Hematopoietic multipotent progenitor cell (in vitro differentiated cells): Measurements from ENCODE around the gene C1QL1. TPM values are rescaled to one million over a fixed set of nuclear protein-coding genes. Genes with fewer than 3 reads are reported as not detected.

Experiments
- DNase-seq, 3 donors: peaks; one replicate each; pipeline ENCODE4 v3.0.0-alpha.2; 2011 to 2015; ENCODE audit warnings: low read depth in 2 of 3, low spot score in 2 of 3
- total RNA-seq: library from RNA; depleted of rRNA; stranded (reverse); fragments of >200 nt; gene quantifications from one replicate; pipeline ENCODE4 v1.2.3, GENCODE V29; 2012

Gene C1QL1
- total RNA-seq, 1 donor, result not detected

DNA sequence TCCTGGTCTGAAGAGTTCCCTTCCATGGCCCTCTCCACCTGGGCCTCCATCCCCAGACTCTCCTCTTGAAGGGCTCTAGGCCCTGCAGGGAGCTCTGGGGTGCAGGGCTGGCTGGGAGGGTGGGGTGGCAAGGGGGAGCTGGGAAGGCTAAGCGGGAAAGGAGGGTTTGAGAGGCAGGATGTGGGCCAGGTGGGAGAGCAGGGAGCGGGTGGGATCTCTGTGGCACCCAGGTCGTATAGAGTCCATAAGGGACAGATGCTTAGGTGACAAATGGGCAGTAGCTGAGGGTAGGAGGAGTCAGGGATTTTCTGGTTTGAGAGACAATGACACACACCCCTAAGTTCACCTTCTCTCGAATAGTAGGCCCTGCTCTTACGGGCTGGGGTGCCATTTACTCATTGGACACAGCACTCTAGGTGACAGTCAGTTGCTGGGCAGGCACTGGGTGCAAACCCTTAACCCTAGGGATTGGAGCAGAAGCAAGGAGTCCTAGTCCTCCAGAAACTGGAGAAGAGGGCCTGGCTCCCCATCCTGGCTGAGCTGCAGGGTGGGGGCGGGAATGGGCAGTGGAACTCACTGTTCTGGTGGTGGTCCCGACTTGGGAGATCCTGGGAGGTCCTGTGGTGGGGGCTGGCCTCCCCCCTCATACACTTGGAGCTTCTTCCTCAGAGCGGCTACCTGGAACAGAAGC lies 35.9 kb downstream of the C1QL1 start:
- no peak for DNase-seq

DNA sequence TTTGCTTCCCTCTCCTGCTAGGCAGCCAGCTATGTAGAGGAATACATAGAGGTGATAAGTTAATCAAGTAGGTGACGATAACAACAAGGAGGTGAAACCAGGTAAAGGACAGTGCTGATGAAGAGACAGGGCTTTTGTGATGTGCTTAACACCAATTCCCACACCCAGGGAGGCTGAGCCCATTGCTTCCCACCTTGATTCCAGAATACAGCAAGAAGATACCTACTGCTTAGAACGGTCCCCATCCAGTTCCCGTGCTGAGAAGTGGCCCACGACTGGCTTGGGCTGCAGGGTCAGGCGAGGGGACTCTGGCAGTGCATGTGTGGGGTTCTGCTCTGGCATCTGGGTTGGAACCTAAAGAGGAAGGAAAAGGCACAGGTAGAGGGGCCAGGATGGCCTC lies 36.7 kb downstream of the C1QL1 start:
- DNase-seq, result no peak

DNA sequence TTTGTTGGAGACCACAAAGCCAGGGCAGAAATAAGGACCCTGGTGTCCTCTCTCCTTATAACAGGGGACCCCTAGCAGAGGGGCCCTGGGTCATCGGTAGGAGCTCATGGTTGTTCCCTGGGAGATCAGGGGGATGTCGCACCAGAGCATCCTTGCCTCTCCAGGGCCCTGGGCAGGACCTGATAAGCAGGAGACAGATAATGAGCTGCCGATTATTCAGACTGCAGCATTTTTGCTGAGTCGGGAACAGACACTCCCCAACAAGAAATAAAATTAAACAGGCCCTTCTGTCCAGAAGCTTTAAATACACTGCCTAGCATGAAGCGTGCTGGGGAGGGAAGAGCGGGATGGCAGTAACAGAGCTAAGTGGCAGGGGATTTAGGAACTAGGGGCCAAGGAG lies 37.4 kb downstream of the C1QL1 start:
- DNase-seq, result no peak

DNA sequence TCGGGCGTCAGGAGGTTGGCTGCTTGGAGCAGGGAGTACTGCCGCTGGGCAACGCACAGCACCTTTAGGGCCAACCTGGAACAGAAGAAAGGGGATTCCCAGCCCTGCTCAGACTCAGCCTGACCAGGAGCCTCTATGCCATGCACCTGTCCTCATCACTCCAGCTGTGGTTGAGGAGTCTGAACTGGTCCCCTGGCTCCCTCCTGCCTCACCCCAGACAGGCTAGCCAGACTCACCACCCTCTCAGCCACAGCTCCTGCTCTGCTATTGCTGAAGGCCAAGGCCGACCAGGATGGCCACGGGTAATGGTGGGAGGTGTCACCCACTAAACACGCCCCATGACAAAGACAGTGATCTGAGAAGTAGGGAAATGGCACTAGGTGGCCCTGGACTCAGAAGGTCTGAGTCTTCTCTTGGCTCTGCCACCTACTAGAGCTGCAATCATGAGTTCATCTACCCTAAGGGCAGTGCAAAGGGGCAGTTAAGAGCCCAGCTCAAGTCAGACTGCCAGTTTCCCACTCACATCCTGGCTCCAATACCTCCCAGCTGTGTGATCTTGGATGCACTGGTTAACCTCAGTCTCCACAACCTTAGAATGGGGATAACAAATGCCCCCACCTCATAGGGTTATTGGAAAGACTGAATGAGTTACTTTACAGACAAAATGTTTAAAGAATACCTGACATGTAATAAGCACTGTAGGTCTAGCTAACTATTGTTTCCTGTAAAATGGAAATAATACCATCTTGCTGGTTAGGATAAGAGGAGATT lies 39.0 kb downstream of the C1QL1 start:
- no peak for DNase-seq

DNA sequence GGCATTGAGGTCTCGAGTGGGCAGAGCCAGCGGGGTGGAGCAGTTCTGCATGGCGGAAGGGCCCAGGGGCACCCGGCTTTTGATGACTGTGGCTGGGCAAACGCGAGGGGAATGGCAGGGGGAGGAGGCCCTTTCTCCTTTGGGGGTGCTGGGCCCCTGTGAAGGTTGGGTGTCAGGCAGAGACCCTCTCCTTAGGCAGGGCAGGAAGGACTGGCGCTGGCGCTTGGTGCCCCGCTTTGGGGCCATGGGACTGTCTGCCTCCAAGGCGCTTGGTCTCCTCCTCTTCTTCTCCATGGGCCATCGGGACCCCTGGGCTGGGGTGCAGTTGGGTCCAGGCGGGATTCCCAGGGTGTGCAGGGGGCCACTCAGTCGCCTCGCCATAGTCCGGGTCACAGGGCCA lies 40.0 kb downstream of the C1QL1 start:
- DNase-seq, result no peak

DNA sequence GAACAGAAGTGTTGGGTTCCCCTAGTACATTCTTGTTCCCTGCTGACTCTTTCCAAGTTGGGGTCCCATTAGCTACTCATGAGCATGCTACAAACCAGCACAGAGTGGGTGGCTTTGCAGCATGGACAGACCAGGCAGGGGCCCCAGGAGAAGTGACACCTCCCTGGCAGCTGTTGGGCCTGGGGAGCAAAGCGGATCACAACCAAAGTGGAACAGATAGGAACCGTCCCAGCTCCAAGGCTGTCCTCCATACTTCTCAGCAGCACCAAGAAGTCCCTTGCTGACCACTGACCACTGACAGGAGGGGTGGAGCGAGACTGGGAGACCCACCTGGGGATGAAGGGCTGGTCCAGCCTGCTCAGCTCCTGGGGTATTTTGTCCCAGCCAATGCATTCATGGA lies 40.4 kb downstream of the C1QL1 start:
- no peak for DNase-seq

DNA sequence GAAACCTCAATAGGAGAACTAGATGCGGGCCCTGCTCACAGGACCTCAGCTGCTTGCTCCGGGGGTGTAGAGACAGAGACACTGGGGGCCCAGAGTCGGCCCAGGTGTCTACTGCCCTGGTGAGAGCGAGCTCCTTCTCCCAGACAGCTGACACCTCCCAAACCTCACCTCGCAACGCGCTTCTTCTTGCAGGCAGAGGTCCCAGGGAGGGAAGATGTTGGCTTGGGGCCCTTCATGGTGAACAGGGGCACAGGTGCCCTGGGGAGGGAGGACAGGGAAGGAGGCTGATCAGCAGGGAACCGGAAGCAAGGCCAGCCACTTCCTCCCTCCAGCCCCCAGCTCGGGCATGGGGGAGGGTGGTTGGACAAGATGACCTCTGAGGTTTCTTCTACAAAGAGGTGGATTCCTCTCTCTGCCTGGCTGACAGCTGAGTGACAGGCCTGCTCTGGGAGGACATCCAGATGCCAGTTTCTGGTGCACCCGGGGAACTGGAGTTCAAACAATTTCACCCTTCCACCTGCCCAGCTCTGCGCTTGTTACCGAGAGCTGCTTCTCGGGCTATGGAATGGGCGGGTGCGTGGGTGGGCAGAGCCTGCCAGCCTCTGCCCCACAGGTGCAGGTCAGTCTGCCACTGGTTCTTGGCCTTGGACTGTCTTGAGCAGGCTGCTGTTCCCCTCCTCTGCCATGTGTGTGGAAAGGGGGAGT lies 41.1 kb downstream of the C1QL1 start:
- DNase-seq, result no peak

DNA sequence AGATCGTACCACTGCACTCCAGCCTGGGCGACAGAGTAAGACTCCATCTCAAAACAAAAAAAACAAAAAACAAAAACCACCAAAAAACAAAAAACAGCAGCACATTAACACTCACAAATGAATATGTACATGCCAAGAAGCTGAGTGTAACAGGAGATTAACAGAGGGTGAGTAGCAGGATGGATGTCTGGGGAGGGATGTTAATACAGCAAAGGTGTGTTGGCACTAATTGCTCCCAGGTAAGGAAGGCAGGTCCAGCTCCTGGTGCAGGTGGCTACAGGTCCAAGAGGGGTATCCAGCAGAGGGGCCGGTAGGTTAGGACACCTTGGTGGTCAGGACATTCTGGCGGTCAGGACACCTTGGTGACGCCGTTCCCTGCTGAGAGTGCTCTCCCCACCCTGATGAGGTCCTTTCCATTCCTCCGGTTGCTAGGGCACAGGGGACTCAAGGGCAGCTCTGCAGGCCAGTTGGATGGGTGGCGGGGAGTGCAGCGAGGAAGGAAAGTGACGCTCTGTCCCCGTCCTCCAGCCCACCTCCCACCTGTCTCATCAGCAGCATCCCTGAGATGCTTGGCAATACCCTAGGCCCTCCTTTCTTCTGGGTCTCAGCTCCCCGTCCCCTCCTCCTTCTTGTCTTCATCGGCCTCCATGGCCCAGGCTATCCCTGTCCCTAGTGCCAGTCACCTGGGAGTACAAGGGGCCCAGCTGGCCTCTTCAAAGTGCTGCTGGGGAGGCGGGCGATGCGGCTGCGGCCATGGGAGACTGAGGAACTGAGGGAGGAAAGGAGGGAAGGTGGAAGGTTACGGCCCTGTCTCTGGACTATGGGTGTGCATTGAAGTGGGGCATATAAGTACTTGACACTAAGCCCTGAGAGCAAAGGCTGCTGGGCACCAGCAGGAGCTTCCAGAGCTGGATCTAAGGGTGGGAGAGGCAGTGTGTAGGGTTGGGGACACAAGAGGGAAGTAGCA lies 42.1 kb downstream of the C1QL1 start:
- DNase-seq, result no peak

DNA sequence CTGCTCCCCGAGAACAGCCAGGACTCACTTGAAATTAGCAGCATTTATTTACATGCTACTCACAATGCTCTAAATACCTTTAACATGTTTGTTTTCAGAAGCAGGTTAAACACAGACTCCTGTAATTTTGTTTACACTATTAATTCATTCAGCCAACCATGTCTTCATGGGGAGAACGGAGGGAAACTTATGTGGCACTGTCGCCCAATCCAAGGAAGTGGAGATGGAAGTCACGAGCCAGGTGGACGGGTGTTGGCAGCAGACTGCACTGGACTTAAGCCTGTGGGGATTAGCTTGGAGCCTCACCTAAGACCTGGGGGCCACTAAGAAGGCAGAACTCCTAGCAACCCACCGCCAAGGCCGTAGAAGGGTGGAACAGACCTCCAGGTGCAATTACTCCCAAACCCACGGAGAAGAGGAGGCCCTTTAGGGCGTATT lies 44.0 kb downstream of the C1QL1 start:
- DNase-seq, result no peak

DNA sequence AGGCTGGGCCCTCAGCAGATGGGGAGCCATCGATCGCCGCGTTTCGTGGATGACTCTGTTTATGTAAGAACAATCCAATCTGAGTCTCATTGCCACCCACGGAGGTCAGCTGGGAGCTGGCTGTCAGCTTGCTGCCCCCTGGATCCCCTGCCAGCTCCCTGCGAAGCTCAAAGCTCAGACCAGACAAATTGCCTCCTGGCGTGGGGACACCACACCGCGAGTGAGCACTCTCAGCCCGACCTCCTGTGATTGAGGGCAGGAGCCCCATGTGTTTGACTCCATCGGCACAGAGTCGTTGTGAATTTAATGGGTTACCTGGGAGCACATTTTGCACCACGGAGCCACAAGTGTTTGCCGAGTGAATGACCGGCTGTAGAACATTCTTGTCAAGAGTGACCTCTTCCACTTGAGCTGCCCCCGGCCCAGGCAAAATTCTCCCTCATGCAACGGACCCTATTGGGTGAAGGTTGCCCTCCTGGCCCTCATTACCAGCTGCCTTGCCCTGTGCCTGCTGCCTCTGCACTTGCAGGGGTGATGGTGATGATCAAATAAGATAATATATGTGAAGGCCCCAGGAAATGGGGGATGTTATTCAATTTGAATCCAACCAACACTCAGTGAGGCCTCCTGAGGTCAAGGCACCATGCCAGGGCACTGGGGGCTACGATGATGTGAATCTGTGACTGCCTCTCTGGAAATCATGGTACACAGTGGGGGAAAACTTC lies 45.2 kb downstream of the C1QL1 start:
- DNase-seq, result no peak

DNA sequence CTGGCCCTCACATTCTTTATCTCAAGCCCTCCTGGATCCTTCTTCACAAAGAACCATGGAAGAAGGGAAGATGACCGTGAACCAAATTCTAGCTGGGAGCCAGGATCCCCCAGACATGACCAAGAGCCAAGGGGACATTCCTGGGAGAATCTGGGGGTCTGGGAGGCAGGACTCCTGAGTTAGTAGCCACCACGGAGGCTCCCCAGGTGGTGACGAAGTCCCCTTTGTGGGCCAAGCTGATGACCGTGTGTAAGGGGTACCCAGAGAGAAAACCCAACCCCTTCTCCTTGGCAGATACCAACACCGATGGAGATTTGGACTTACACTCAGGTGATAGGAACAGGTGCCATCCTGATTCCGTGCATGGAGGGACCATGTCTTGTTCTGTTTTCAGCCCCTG lies 46.0 kb downstream of the C1QL1 start:
- no peak for DNase-seq

DNA sequence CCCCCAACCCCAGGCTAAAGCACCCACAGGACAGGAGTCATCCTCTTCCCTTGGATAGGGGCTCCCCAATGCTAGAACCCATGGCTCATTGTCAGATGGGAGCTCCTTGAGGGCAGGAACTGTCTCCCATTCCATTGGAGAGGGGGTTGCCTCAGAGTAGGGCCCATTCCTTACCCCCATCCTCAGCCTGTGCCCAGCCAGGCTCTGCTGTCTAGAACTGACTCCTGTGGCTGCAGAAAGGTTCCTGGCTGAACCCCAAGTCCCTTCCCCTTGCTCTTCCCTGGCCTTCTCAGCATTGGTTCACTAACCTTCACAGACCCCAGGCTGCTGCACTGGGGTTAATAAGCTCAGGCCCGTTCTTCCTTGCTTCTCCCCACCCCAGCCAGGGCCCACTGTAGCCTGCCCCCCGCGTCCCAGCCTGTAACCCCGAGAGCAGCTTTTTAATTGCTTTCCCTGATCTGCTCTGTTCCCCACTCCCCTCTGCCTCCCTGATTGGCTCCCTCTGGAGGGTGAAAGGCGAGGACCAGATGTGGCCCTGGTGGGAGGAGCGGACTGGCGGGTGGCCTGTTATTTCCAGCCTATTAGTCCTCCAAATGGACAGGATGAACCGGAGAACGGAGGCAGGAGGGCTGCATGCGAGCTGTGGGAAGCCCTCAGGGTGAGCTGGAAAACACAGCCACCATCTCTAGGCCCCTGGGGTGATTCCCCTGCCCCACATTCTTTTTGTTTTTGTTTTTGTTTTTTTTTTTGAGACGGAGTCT lies 46.8 kb downstream of the C1QL1 start:
- no peak for DNase-seq

DNA sequence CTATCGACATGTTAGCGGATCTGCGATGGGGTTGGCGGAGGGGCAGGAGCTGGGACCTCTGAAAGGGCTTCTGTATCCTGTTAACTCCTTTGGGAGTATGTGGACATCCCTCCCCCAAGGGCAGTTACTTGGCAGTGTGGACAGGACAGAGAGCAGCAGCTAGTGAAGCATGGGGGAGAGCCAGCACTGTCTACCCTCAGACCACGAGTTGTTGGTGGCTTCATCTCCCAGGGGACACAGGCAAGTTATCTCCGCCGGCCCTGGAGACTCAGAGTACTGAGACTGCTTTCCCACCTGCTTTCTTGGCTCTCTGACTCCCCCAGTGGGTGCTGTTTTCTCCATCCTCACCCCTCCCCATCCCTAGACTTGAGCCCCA lies 47.5 kb downstream of the C1QL1 start:
- DNase-seq, result no peak

DNA sequence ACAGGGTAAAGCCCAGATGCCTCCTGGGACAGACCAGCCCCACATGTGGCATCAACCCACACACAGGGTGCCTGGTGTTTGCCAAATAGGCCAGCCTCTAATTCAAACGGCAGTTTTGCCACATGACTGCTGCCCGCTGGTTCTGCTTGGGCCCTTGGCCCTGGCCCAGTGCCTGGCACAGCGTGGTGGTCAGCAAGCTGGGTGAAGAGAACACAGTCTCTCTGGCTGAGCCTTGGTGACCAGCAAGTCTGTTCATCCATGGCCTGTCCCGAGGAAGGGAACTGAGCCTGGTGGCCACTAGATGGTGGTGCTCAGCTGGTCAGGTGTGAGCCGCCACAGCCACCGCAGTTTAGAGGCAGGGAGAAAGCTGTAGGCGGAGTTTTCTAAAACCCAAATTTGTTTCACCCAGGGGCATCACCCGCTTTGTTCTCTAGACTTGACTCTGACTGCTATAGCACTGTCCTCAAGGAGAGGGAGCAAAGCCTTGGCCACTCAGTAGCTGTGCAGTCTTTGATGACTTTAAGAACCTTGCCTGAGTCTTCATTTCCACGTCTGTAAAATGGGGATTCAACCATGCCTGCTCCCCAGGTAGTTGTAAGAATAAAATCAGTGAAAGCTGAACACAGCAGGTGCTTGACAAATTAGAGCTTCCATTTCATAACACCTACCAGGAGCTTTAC lies 48.1 kb downstream of the C1QL1 start:
- DNase-seq, result peak in 2 of 3 donors; percentile 66 to 85

DNA sequence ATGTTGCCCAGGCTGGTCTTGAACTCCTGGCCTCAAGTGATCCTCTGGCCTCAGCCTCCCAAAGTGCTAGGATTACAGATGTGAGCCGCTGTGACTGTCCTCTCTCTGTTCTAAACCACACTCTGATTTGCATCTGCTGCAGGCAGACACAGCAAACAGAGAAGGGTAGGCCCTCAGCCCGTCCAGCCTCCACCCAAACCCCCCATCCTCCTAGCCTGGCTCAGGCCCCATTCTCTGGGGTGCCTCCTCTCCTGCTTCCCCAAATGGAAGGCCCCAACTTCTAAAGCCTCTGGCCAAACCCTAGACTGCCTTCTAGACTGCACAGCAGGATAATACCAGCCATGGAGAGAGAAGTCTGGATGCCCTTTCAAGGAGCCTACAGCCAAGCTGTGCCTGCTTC lies 48.7 kb downstream of the C1QL1 start:
- no peak for DNase-seq

DNA sequence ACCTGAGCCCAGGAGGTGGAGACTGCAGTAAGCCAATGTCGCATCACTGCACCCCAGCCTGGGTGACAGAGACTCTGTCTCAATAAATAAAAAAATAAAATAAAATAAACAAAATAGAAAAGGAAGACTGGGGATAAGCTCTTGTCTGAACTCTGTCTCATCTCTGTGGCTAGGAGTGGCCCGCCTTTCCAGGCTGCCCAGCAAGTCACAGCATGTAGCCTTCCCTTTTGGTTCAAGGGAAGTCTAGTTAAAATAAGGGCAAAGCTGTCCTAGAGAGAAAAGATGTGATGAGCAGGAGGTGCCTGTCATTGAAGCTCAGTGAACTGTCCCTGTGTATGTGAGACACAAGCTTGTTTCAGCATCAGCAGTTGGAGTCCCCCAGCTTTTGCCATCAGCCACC lies 50.1 kb downstream of the C1QL1 start:
- no peak for DNase-seq

DNA sequence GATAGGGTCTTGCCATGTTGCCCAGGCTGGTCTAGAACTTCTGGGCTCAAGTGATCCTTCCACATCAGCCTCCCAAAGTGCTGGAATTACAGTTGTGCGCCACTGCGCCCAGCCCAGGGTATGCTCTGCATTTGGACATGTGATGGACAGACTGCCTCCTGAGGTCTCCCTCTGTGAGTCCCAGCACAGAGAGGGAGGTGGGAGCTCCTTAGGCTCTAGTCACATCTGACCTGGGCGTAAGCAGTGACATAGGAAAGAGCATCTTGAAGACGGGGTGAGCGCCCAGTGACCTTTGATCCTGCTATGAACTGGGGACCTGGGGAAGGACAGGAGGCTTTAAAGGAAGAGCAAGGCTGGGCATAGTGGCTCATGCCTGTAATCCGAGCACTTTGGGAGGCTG lies 50.6 kb downstream of the C1QL1 start:
- DNase-seq, result no peak

DNA sequence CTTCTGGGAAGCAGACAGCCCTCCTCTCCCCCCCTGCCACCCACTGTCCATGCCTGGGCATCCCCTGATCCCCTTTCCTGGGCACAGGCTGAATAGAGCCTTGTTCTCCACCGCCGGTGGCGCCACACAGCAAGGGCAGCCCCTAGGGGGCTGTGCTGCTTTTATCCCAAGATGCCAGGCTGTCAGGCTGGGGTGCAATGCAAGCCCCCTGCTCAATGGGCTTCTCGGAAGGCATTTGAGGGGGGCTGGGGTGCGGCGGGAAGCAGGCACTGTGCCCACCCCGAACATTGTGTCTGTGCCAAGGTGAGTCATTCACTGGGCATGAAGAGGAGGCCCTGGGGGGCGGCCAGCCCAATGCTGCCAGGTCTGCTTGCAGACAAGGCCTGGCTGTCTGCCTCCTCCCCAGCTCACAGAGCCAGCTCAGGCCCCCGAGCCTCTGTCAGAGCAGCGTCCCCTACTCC lies 51.3 kb downstream of the C1QL1 start:
- DNase-seq, result no peak
